HEK293T (cell line): ENCODE data around the gene BLCAP.

ENCODE experiments used
- ARNT ChIP-seq: fragments of 450-650 bp; IDR thresholded peaks from 2 replicates; pipeline ENCODE4 v1.6.1; 2017; ENCODE audit warnings: mild to moderate bottlenecking
- BHLHE40 ChIP-seq: fragments of 450-650 bp; IDR thresholded peaks from 2 replicates; pipeline ENCODE4 v1.6.1; 2016; ENCODE audit warnings: mild to moderate bottlenecking, moderate library complexity, borderline replicate concordance
- CTBP1 ChIP-seq: fragments of 450-650 bp; IDR thresholded peaks from 2 replicates; pipeline ENCODE4 v1.6.1; 2016; ENCODE audit warnings: borderline replicate concordance
- ELF4 ChIP-seq: fragments of 450-650 bp; IDR thresholded peaks from 2 replicates; pipeline ENCODE4 v1.6.1; 2017; ENCODE audit warnings: antibody characterized with exemption
- FOXK2 ChIP-seq: fragments of 450-650 bp; IDR thresholded peaks from 2 replicates; pipeline ENCODE4 v1.6.1; 2016; ENCODE audit warnings: mild to moderate bottlenecking
- FOXM1 ChIP-seq: fragments of 450-650 bp; IDR thresholded peaks from 2 replicates; pipeline ENCODE4 v1.6.1; 2017; ENCODE audit warnings: mild to moderate bottlenecking, borderline replicate concordance
- HDGF ChIP-seq: fragments of 450-650 bp; IDR thresholded peaks from 2 replicates; pipeline ENCODE4 v1.6.1; 2017; ENCODE audit warnings: antibody characterized with exemption, borderline replicate concordance
- L3MBTL2 ChIP-seq: fragments of 450-650 bp; conservative IDR thresholded peaks from 2 replicates; pipeline ENCODE4 v1.6.1; 2016; ENCODE audit warnings: mild to moderate bottlenecking
- LEF1 ChIP-seq: fragments of 450-650 bp; IDR thresholded peaks from 2 replicates; pipeline ENCODE4 v1.6.1; 2017; ENCODE audit warnings: mild to moderate bottlenecking, borderline replicate concordance
- SP1 ChIP-seq: fragments of 450-650 bp; IDR thresholded peaks from 2 replicates; pipeline ENCODE4 v1.6.1; 2017
- SUZ12 ChIP-seq: fragments of 450-650 bp; IDR thresholded peaks from 2 replicates; pipeline ENCODE4 v1.6.1; 2016; ENCODE audit warnings: mild to moderate bottlenecking
- TARDBP ChIP-seq: fragments of 450-650 bp; IDR thresholded peaks from 2 replicates; pipeline ENCODE4 v1.6.1; 2016

- TF ChIP-seq CTBP1, result no peak
- TF ChIP-seq ELF4, result no peak
- TF ChIP-seq FOXK2, result no peak
- no peak for TF ChIP-seq HDGF
- TF ChIP-seq ARNT, result no peak
- TF ChIP-seq SUZ12, result no peak
- no peak for TF ChIP-seq TARDBP
- TF ChIP-seq FOXM1, result no peak
- TF ChIP-seq BHLHE40, result no peak
- no peak for TF ChIP-seq LEF1
- no peak for TF ChIP-seq SP1
- no peak for TF ChIP-seq L3MBTL2
Observed at GRCh38 chr20:37541326-37541725, 13.7 kb upstream of the BLCAP start.
